ENCODE data around the gene SIL1. TPM values are rescaled to one million over a fixed set of nuclear protein-coding genes. Genes with fewer than 3 reads are reported as not detected.

SIL1 gene
- total and polyA plus RNA-seq, 2 of the 13 experiments (the other 11 are each of a cell fraction or from before 2014, with no cell fraction given) = 26.0 to 30.0 TPM

GRCh38 chr5:138963763-138964371 is 234.3 kb downstream of the SIL1 start (continued):
- TF ChIP-seq, protein P1, sequence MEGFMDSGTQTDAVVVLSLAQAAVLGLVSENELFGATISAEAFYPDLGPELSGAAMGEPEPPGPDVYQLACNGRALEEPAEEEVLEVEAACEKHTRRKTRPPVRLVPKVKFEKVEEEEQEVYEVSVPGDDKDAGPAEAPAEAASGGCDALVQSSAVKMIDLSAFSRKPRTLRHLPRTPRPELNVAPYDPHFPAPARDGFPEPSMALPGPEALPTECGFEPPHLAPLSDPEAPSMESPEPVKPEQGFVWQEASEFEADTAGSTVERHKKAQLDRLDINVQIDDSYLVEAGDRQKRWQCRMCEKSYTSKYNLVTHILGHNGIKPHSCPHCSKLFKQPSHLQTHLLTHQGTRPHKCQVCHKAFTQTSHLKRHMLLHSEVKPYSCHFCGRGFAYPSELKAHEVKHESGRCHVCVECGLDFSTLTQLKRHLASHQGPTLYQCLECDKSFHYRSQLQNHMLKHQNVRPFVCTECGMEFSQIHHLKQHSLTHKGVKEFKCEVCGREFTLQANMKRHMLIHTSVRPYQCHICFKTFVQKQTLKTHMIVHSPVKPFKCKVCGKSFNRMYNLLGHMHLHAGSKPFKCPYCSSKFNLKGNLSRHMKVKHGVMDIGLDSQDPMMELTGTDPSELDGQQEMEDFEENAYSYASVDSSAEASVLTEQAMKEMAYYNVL (CRISPR knock-in tag; IDR thresholded peaks at IDR 0.05; ENCODE audit: borderline replicate concordance) = no peak; the same call in 1 of the 2 replicates
- TF ChIP-seq, protein P2, sequence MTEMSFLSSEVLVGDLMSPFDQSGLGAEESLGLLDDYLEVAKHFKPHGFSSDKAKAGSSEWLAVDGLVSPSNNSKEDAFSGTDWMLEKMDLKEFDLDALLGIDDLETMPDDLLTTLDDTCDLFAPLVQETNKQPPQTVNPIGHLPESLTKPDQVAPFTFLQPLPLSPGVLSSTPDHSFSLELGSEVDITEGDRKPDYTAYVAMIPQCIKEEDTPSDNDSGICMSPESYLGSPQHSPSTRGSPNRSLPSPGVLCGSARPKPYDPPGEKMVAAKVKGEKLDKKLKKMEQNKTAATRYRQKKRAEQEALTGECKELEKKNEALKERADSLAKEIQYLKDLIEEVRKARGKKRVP (CRISPR knock-in tag; IDR thresholded peaks at IDR 0.05) = no peak
- no peak for TF ChIP-seq ZNF33A (CRISPR knock-in tag; IDR thresholded peaks at IDR 0.05; ENCODE audit: borderline replicate concordance)
- no peak for TF ChIP-seq ZNF44 (CRISPR knock-in tag; IDR thresholded peaks at IDR 0.05)
- TF ChIP-seq ZNF24 (IDR thresholded peaks at IDR 0.05) = no peak
- no peak for TF ChIP-seq ZNF232 (CRISPR knock-in tag; IDR thresholded peaks at IDR 0.05; ENCODE audit: borderline replicate concordance)
- TF ChIP-seq ZNF569 (CRISPR knock-in tag; IDR thresholded peaks at IDR 0.05; ENCODE audit: borderline replicate concordance) = no peak
- no peak for TF ChIP-seq ZNF800 (CRISPR knock-in tag; IDR thresholded peaks at IDR 0.05)
- no peak for TF ChIP-seq DMAP1 (CRISPR knock-in tag; IDR thresholded peaks at IDR 0.05)
- TF ChIP-seq MBNL3 (CRISPR knock-in tag; conservative IDR thresholded peaks at IDR 0.05) = no peak
- no peak for TF ChIP-seq ZNF672 (CRISPR knock-in tag; IDR thresholded peaks at IDR 0.05)
- no peak for TF ChIP-seq ZNF431 (CRISPR knock-in tag; IDR thresholded peaks at IDR 0.05; ENCODE audit: borderline replicate concordance, low read depth)
- TF ChIP-seq, protein P3, sequence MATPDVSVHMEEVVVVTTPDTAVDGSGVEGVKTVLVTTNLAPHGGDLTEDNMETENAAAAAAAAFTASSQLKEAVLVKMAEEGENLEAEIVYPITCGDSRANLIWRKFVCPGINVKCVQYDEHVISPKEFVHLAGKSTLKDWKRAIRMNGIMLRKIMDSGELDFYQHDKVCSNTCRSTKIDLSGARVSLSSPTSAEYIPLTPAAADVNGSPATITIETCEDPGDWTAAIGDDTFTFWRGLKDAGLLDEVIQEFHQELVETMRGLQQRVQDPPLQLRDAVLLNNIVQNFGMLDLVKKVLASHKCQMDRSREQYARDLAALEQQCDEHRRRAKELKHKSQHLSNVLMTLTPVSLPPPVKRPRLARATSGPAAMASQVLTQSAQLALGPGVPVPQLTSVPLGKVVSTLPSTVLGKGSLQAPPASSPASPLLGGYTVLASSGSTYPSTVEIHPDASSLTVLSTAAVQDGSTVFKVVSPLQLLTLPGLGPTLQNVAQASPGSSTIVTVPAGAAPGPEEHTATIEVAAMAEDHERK (CRISPR knock-in tag; IDR thresholded peaks at IDR 0.05; ENCODE audit: low read depth) = no peak
- no peak for TF ChIP-seq ZNF607 (CRISPR knock-in tag; IDR thresholded peaks at IDR 0.05; ENCODE audit: borderline replicate concordance)
- TF ChIP-seq GLI4 (CRISPR knock-in tag; IDR thresholded peaks at IDR 0.05; ENCODE audit: borderline replicate concordance) = no peak
- peak; percentile 82 for TF ChIP-seq ELF1 (CRISPR knock-in tag; IDR thresholded peaks at IDR 0.05)
- TF ChIP-seq PHF8 (CRISPR knock-in tag; IDR thresholded peaks at IDR 0.05) = peak; percentile 30; the same call in 1 of the 2 replicates
- no peak for TF ChIP-seq CHD2 (IDR thresholded peaks at IDR 0.05; ENCODE audit: low read depth, low read length)
- TF ChIP-seq SNAPC2 (CRISPR knock-in tag; IDR thresholded peaks at IDR 0.05) = no peak
- no peak for TF ChIP-seq POLR2A (IDR thresholded peaks at IDR 0.05; ENCODE audit: insufficient read depth in 1 of 2, low read depth in 2 of 2, low read length in 2 of 2)
- TF ChIP-seq ZNF574 (CRISPR knock-in tag; IDR thresholded peaks at IDR 0.05) = 0 out of 2 replicates have a peak, but pooled peaks have one; percentile 24
- TF ChIP-seq FOXP1 (IDR thresholded peaks at IDR 0.05) = no peak
- peak; percentile 60; the same call in 1 of the 2 replicates for TF ChIP-seq FOXP1 (CRISPR knock-in tag; IDR thresholded peaks at IDR 0.05)
